Neural progenitor cell (in vitro differentiated cells): Measurements from ENCODE around the gene TEX2. TPM values are rescaled to one million over a fixed set of nuclear protein-coding genes. Genes with fewer than 3 reads are reported as not detected.
"Not testable (repeated sequence)": the region's sequence is repeated elsewhere in the genome, so short reads cannot be mapped to it uniquely, and the experiment has no call there.

Source experiments
- DNase-seq: peaks from one replicate; pipeline ENCODE4 v3.0.0-alpha.2; 2016; ENCODE audit warnings: low spot score
- H2AFZ ChIP-seq: fragments of 200-600 bp; sonication (generic); replicated peaks from 2 replicates; pipeline ENCODE4 v1.6.1; 2016; ENCODE audit warnings: antibody characterized with exemption
- H3F3A ChIP-seq: fragments of 200-600 bp; sonication (generic); 2 replicates; pipeline ENCODE4 v1.6.1; 2016; ENCODE audit warnings: antibody characterized with exemption, low read depth
- H3K27ac ChIP-seq: fragments of 200-600 bp; sonication (generic); 2 replicates; pipeline ENCODE4 v1.5.1; 2016; ENCODE audit warnings: mild to moderate bottlenecking
- H3K27me3 ChIP-seq: fragments of 200-600 bp; sonication (generic); 2 replicates; pipeline ENCODE4 v1.6.1; 2016; ENCODE audit warnings: mild to moderate bottlenecking, moderate library complexity
- H3K36me3 ChIP-seq: fragments of 200-600 bp; sonication (generic); 2 replicates; pipeline ENCODE4 v1.5.1; 2016
- H3K4me1 ChIP-seq: fragments of 200-600 bp; sonication (generic); 2 replicates; pipeline ENCODE4 v1.6.1; 2016; ENCODE audit warnings: mixed run types
- H3K4me2 ChIP-seq: fragments of 200-600 bp; sonication (generic); 2 replicates; pipeline ENCODE4 v1.6.1; 2016
- H3K4me3 ChIP-seq: fragments of 200-600 bp; sonication (generic); 2 replicates; pipeline ENCODE4 v1.5.1; 2016
- H3K79me2 ChIP-seq: fragments of 200-600 bp; sonication (generic); 2 replicates; pipeline ENCODE4 v1.6.1; 2016; ENCODE audit warnings: low read depth
- H3K9ac ChIP-seq: fragments of 200-600 bp; sonication (generic); 2 replicates; pipeline ENCODE4 v1.6.1; 2016
- H3K9me3 ChIP-seq: fragments of 200-600 bp; sonication (generic); 2 replicates; pipeline ENCODE4 v1.5.1; 2016; ENCODE audit warnings: low read depth
- H4K20me1 ChIP-seq: fragments of 200-600 bp; sonication (generic); 2 replicates; pipeline ENCODE4 v1.6.1; 2016; ENCODE audit warnings: low read depth
- H3K27ac Mint-ChIP-seq: 3 replicates; pipeline ENCODE4 v1.8.0; 2021; ENCODE audit warnings: mixed read lengths
- H3K27me3 Mint-ChIP-seq: 2 replicates; pipeline ENCODE4 v1.8.0; 2022; ENCODE audit warnings: low read depth, mild to moderate bottlenecking, inconsistent platforms, moderate library complexity, mixed read lengths; ENCODE audit not compliant: insufficient read depth
- H3K36me3 Mint-ChIP-seq: 3 replicates; pipeline ENCODE4 v1.8.0; 2021; ENCODE audit warnings: mixed read lengths
- H3K4me1 Mint-ChIP-seq: 3 replicates; pipeline ENCODE4 v1.8.0; 2021; ENCODE audit warnings: mixed read lengths
- H3K4me3 Mint-ChIP-seq: 3 replicates; pipeline ENCODE4 v1.8.0; 2021; ENCODE audit warnings: mild to moderate bottlenecking, moderate library complexity, mixed read lengths
- H3K9me3 Mint-ChIP-seq: 3 replicates; pipeline ENCODE4 v1.8.0; 2020; ENCODE audit warnings: mixed read lengths
- CTCF ChIP-seq: fragments of 200-600 bp; sonication (generic); IDR thresholded peaks from 2 replicates; pipeline ENCODE4 v1.5.1; 2017; ENCODE audit warnings: antibody characterized with exemption, mild to moderate bottlenecking
- EZH2 ChIP-seq: fragments of 200-600 bp; sonication (generic); IDR thresholded peaks from 2 replicates; pipeline ENCODE4 v1.6.1; 2017; ENCODE audit warnings: antibody characterized with exemption, mild to moderate bottlenecking, moderate library complexity
- EZH2phosphoT487 ChIP-seq: fragments of 200-600 bp; sonication (generic); IDR thresholded peaks from 2 replicates; pipeline ENCODE4 v1.6.1; 2017; ENCODE audit warnings: antibody characterized with exemption
- total RNA-seq: library from RNA; depleted of rRNA; stranded (reverse); fragments of >200 nt; gene quantifications from 2 replicates; pipeline ENCODE4 v1.2.3, GENCODE V29; 2015; ENCODE audit warnings: low replicate concordance

Gene TEX2
- total RNA-seq, 1 donor from 2014 or later: 10.6 TPM

DNA sequence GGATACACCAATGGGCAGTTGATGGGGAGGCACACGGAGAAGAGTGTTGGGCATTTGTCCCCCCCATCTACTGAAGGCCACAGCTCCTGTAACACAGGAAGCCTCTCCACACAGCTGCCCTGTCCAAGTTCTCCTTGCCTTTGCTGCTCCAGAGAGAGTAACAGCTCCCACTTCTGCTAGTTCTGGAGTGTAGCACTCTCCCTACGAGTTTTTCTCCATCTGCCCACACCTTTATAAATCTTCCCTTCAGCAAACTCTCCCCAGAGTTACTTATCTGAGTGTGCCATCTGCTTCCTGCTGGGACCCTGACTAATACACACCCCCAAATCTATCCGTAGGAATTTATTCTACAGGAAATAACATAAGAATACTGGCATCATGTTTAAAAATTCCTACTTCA, 90.5 kb downstream of the TEX2 start:
- Mint-ChIP-seq H3K9me3 (no peaks in the 10 kb centered on the region), H3K27me3 (peaks cover 2% of the 10 kb centered on the region), H3K27ac (no peak overlapping the region), H3K4me1 (no peaks in the 10 kb centered on the region), H3K4me3 (no peak overlapping the region), H3K36me3 (peaks cover 19% of the 10 kb centered on the region)
- TF ChIP-seq EZH2: no peak
- TF ChIP-seq EZH2phosphoT487: no peak
- no peak for TF ChIP-seq CTCF
- H3K9me3 ChIP-seq: no peaks in the 10 kb centered on the region
- H3K4me2 ChIP-seq: no peak overlapping the region
- H3K4me1 ChIP-seq: no peaks in the 10 kb centered on the region
- no peak for DNase-seq
- H3K4me3 ChIP-seq: no peak overlapping the region
- no peak overlapping the region for H2AFZ ChIP-seq
- no peak overlapping the region for H3K27ac ChIP-seq
- no peaks in the 10 kb centered on the region for H3K36me3 ChIP-seq
- no peaks in the 10 kb centered on the region for H3K79me2 ChIP-seq
- no peaks in the 10 kb centered on the region for H4K20me1 ChIP-seq
- H3K27me3 ChIP-seq: no peaks in the 10 kb centered on the region
- H3F3A ChIP-seq: no peaks in the 10 kb centered on the region
- H3K9ac ChIP-seq: no peak overlapping the region

- no peak overlapping the region for H3K4me3 ChIP-seq
- H3K9me3 Mint-ChIP-seq: no peaks in the 10 kb centered on the region
- H3K9me3 ChIP-seq: no peaks in the 10 kb centered on the region
- H3K27ac Mint-ChIP-seq: no peak overlapping the region
- no peaks in the 10 kb centered on the region for H3F3A ChIP-seq
- DNase-seq: no peak
- no peaks in the 10 kb centered on the region for H3K36me3 ChIP-seq
- H3K4me3 Mint-ChIP-seq: no peak overlapping the region
- no peaks in the 10 kb centered on the region for H3K4me1 ChIP-seq
- H3K4me2 ChIP-seq: no peak overlapping the region
- peaks cover 22% of the 10 kb centered on the region for H3K36me3 Mint-ChIP-seq
- H3K79me2 ChIP-seq: no peaks in the 10 kb centered on the region
- H3K4me1 Mint-ChIP-seq: no peaks in the 10 kb centered on the region
- no peak overlapping the region for H2AFZ ChIP-seq
- TF ChIP-seq CTCF (no peak), EZH2phosphoT487 (no peak), EZH2 (no peak)
- no peak overlapping the region for H3K27ac ChIP-seq
- H3K27me3 ChIP-seq: no peaks in the 10 kb centered on the region
- no peaks in the 10 kb centered on the region for H4K20me1 ChIP-seq
- peaks cover 2% of the 10 kb centered on the region for H3K27me3 Mint-ChIP-seq
- no peak overlapping the region for H3K9ac ChIP-seq
Observed at GRCh38 chr17:64171041-64171440, 92.0 kb downstream of the TEX2 start.

- H3K9ac ChIP-seq: no peak overlapping the region
- no peaks in the 10 kb centered on the region for H3K9me3 ChIP-seq
- H3K4me2 ChIP-seq: no peak overlapping the region
- TF ChIP-seq EZH2: no peak
- TF ChIP-seq CTCF: no peak
- no peak for TF ChIP-seq EZH2phosphoT487
- H3K27me3 ChIP-seq: no peaks in the 10 kb centered on the region
- Mint-ChIP-seq H3K4me3 (no peak overlapping the region), H3K36me3 (peaks cover 22% of the 10 kb centered on the region), H3K4me1 (no peaks in the 10 kb centered on the region), H3K27me3 (peaks cover 2% of the 10 kb centered on the region), H3K9me3 (no peaks in the 10 kb centered on the region), H3K27ac (no peak overlapping the region)
- H4K20me1 ChIP-seq: no peaks in the 10 kb centered on the region
- no peaks in the 10 kb centered on the region for H3K4me1 ChIP-seq
- H3K27ac ChIP-seq: no peak overlapping the region
- DNase-seq: no peak
- H3F3A ChIP-seq: no peaks in the 10 kb centered on the region
- no peaks in the 10 kb centered on the region for H3K79me2 ChIP-seq
- no peak overlapping the region for H3K4me3 ChIP-seq
- H3K36me3 ChIP-seq: no peaks in the 10 kb centered on the region
- no peak overlapping the region for H2AFZ ChIP-seq
Observed at GRCh38 chr17:64170286-64170685, 92.8 kb downstream of the TEX2 start.

- H3K27ac Mint-ChIP-seq, H3K4me3 Mint-ChIP-seq: not testable (repeated sequence)
Observed at GRCh38 chr17:64167666-64168065, 95.4 kb downstream of the TEX2 start.

More at GRCh38 chr17:64167666-64168065, 95.4 kb downstream of the TEX2 start:
- H3K36me3 ChIP-seq, H2AFZ ChIP-seq, H3K9me3 Mint-ChIP-seq, DNase-seq, H3K4me1 ChIP-seq, H3K9ac ChIP-seq, H3K79me2 ChIP-seq, H3K4me3 ChIP-seq, H3K27me3 Mint-ChIP-seq, H3K4me1 Mint-ChIP-seq, H3K27ac ChIP-seq, H3K27me3 ChIP-seq, H3F3A ChIP-seq, H3K9me3 ChIP-seq, H3K4me2 ChIP-seq, H4K20me1 ChIP-seq: not testable (repeated sequence)
- H3K36me3 Mint-ChIP-seq: peaks cover 17% of the 10 kb centered on the region
